G401 (cell line): Measurements from ENCODE around the gene PLAAT5. TPM values are rescaled to one million over a fixed set of nuclear protein-coding genes. Genes with fewer than 3 reads are reported as not detected.
"Not testable (repeated sequence)": the region's sequence is repeated elsewhere in the genome, so short reads cannot be mapped to it uniquely, and the experiment has no call there.

Experiments used
- DNase-seq: peaks from one replicate; pipeline ENCODE4 v3.0.0-alpha.2; 2015; ENCODE audit warnings: low spot score
- in situ Hi-C: cut with HindIII; loops from 2 replicates; pipeline ENCODE4 v1.10.0; 2016; ENCODE audit warnings: low sequenced_read_pairs, mixed read lengths
- total RNA-seq: library from RNA; depleted of rRNA; stranded (reverse); fragments of >200 nt; shearing (Covaris generic); gene quantifications from 2 replicates; pipeline ENCODE4 v1.2.3, GENCODE V29; 2014

Gene PLAAT5
- total RNA-seq, 1 experiment from 2014 or later: not detected

GRCh38 chr11:63491636-63492372, 837 bp upstream of the PLAAT5 start:
- in situ Hi-C loops: no loop called here
- no peak for DNase-seq

- in situ Hi-C loops: no loop called here
- no peak for DNase-seq
Measured at GRCh38 chr11:63491240-63491587, 247 bp upstream of the PLAAT5 start.

- in situ Hi-C loops: no loop called here
- no peak for DNase-seq
Measured at GRCh38 chr11:63489879-63490278, 1.1 kb downstream of the PLAAT5 start.

- DNase-seq: no peak
- in situ Hi-C loops: no loop called here
Measured at GRCh38 chr11:63488789-63489188, 2.2 kb downstream of the PLAAT5 start.

- in situ Hi-C loops: no loop called here
- no peak for DNase-seq
Measured at GRCh38 chr11:63485777-63486176, 5.2 kb downstream of the PLAAT5 start.

- DNase-seq: no peak
- in situ Hi-C loops: no loop called here
Measured at GRCh38 chr11:63480039-63480438, 10.9 kb downstream of the PLAAT5 start.

- in situ Hi-C loops: no loop called here
- peak; percentile 79 for DNase-seq
Measured at GRCh38 chr11:63478896-63479295, 12.1 kb downstream of the PLAAT5 start.

GRCh38 chr11:63476618-63477017, 14.3 kb downstream of the PLAAT5 start:
- no peak for DNase-seq
- in situ Hi-C loops: no loop called here

- no peak for DNase-seq
- in situ Hi-C loops: no loop called here
Measured at GRCh38 chr11:63472372-63472771, 18.6 kb downstream of the PLAAT5 start.

- DNase-seq: no peak
- in situ Hi-C loops: no loop called here
Measured at GRCh38 chr11:63470311-63470710, 20.7 kb downstream of the PLAAT5 start.

GRCh38 chr11:63462137-63462536, 28.8 kb downstream of the PLAAT5 start:
- in situ Hi-C loops: no loop called here
- no peak for DNase-seq

- in situ Hi-C loops: no loop called here
- DNase-seq: no peak
Measured at GRCh38 chr11:63459586-63459985, 31.4 kb downstream of the PLAAT5 start.

GRCh38 chr11:63448646-63449045, 42.3 kb downstream of the PLAAT5 start:
- in situ Hi-C loops: no loop called here
- DNase-seq: no peak

- in situ Hi-C loops: no loop called here
- no peak for DNase-seq
Measured at GRCh38 chr11:63445720-63446119, 45.2 kb downstream of the PLAAT5 start.

GRCh38 chr11:63445118-63445517, 45.8 kb downstream of the PLAAT5 start:
- in situ Hi-C loops: no loop called here
- DNase-seq: no peak

GRCh38 chr11:63444160-63444559, 46.8 kb downstream of the PLAAT5 start:
- in situ Hi-C loops: no loop called here
- no peak for DNase-seq

- in situ Hi-C loops: no loop called here
Measured at GRCh38 chr11:63443714-63444113, 47.3 kb downstream of the PLAAT5 start.

GRCh38 chr11:63435831-63436230, 55.1 kb downstream of the PLAAT5 start:
- in situ Hi-C loops: not testable (repeated sequence)

More at GRCh38 chr11:63443714-63444113, 47.3 kb downstream of the PLAAT5 start:
- DNase-seq: no peak

GRCh38 chr11:63435351-63435750, 55.6 kb downstream of the PLAAT5 start:
- in situ Hi-C loops, DNase-seq: not testable (repeated sequence)

More at GRCh38 chr11:63435831-63436230, 55.1 kb downstream of the PLAAT5 start:
- DNase-seq: not testable (repeated sequence)

- DNase-seq, in situ Hi-C loops: not testable (repeated sequence)
Measured at GRCh38 chr11:63430731-63431130, 60.2 kb downstream of the PLAAT5 start.

- no peak for DNase-seq
- in situ Hi-C loops: no loop called here
Measured at GRCh38 chr11:63427971-63428508, 62.9 kb downstream of the PLAAT5 start.
